Testis (tissue), 2 donors: ENCODE measurements around the gene GPHN.

Experiments used
- CTCF ChIP-seq, 3 experiments: fragments of 450-650 bp in 2 of 3; fragments of 200-600 bp in 1 of 3; sonication (generic) in 1 of 3; IDR thresholded peaks; one replicate each; pipeline ENCODE4 v1.5.1; 2016 to 2019; ENCODE audit warnings: antibody characterized with exemption in 3 of 3, mild to moderate bottlenecking in 2 of 3, moderate library complexity in 1 of 3
- POLR2A ChIP-seq: fragments of 450-650 bp; IDR thresholded peaks from one replicate; pipeline ENCODE4 v1.6.1; 2017; ENCODE audit warnings: antibody characterized with exemption, mild to moderate bottlenecking, moderate library complexity

GRCh38 chr14:66568220-66568619 lies 60.3 kb downstream of the GPHN start:
- no peak for TF ChIP-seq CTCF (IDR thresholded peaks at IDR 0.05)
- no peak for TF ChIP-seq POLR2A
